Pons (tissue), 1 donor: ENCODE measurements around the gene EN1.

ENCODE experiments used
- DNase-seq: peaks from one replicate; pipeline ENCODE4 v3.0.0-alpha.2; 2016; ENCODE audit warnings: low spot score

EN1 gene

DNA sequence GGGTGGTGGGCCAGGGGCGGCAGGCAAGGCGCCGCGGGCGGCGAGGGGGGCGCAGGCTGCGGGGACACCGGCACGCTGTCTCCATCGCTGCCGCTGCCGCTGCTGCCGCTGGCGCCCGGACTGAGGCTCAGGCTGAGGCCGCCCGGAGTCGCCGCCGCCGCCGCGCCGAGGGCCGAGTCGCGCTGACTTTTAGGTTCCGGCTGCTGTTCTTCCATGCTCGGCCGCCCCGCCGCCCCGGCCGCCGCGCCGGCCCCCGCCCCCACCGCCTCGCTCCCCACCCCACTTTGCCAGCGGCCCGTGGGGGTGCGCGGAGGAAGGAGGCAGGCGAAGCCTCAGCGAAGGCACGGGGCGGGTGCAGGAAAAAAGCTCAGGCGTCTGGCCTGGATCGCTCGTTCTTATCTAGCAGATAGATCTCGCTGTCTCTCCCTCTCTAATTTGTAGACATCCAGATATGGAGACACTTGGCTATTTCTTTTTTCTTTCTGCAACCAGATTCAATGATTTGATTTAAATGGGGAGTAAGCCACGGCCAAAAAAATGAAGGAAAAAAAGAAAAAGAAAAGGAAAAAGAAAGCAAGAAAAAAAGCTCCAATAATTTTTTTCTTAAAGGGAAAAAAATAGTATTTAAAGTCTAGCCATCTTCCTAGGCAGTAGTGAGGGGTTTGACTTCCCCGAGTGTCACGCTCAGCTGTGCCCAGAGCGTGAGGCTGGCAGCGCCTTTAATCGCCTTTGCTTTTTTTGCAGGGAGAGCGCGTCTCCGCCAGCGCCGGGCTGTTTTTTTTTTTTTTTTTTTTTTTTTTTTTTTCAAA is at the start of gene EN1:
EN1 (minus strand) TSS at position 696 of the 809 bp plus-strand sequence; CDS start at position 215, 481 bp downstream.
- peak; percentile 14 for DNase-seq

DNA sequence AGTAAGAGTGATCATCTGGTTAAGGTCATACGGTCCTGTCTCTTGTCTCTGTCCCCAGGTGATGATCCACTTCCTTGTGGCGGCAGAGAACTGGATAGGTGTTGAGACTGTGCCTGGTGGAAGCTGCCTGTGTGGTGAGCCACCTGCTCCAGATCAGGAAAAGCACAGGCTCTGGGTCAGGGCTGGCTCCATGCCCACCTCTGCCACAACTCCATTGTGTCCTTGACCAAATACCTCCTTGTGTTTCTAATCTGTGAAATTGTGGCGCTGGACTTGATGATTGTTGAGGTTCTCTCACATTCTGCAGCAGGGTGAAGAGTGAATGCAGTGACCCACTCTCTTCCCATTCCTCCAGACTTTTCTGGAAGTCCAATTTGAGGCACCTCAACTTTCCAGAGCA is 45.7 kb upstream of the EN1 start:
- no peak for DNase-seq

DNA sequence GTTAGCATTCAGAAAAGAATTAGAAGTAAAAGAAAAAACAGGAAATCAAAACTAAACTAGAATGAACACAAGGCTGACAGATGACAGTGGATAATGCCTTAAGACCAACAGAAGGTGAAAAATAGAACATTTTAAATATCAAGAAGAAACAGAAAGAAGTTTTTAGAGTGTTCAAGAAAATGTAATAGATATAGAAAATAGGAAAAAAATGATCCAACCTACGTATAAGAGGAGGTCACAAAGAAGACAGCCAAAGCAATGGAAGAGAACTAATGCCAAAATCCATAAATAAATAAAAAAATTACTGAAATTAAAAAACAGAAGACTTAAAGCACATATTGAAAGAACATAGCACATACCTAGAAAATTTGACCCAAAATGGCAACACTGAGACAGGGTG is 42.5 kb upstream of the EN1 start:
- no peak for DNase-seq

DNA sequence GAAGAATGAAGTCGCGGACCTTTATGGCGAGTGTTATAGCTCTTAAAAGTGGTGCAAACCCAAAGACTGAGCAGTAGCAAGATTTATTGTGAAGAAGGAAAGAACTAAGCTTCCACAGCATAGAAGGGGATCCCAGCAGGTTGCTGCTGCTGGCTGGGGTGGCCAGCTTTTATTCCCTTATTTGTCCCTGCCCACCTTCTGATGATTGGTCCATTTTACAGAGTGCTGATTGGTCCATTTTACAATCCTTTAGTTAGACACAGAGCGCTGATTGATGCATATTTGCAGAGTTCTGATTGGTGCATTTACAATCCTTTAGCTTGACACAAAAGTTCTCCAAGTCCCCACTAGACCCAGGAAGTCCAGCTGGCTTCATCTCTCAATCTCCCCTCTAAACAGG is 36.3 kb upstream of the EN1 start:
- no peak for DNase-seq

DNA sequence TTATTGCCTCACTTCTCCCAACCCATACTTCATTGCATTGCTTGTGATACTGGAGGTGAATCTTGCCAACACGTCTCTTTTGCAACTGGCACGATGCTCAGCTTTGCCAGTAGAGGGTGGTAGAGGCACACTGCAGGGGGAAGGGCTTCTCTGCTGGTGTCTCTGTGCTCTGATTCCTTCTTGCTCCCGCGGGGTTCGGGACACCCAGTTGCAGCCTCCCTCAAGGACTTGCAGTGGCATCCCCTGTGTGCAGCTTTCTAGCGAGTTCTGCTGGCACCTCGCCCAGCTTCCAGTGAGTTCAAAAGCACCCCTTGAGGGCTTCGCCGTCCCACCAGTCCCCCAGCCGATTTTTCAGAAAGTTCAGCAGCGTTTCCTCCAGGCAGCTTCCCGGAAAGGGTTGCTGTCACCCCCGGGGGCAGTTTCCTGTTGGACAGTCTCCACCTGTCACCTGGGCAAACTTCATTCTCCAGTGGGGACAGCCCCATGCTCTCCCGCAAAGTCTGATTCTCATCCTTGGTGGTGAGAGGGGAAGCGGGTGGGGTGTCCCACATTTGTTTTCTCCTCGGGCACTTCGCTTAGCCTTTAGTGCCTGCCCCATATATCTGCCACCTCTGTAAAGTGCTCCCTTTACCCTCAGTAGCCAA is 35.4 kb upstream of the EN1 start:
- peak; percentile 74 for DNase-seq

DNA sequence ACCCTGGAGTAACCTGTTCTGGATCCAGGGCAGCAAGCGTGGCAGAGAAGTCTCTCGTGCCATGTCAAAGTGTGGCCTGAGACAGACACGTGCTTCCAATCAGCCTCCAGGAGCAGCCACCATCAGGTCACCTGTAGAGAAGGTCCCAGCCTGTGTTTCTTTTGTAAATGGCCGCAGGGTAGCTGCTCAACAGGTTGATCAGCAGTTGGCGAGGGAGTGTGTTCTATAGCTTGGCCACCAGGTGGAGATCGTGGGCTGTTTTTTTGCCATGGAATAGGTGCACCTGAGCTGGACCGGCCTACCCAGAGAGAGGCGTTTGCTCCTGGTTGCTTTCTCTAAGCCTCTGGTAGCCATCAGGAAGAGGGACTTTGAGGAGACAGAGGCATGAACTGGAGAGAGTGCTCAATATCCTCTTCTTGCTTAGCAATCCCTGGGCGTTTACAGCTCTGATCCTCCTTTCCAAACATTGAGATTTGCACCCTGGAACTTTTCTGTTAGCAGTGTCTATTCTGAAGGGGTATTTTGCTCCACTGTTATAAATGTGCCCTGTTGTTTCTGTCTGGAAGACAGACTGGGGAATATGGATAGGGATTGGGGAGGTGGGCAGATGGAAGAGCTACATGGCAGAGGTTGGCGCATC is 34.2 kb upstream of the EN1 start:
- DNase-seq = peak; percentile 17

DNA sequence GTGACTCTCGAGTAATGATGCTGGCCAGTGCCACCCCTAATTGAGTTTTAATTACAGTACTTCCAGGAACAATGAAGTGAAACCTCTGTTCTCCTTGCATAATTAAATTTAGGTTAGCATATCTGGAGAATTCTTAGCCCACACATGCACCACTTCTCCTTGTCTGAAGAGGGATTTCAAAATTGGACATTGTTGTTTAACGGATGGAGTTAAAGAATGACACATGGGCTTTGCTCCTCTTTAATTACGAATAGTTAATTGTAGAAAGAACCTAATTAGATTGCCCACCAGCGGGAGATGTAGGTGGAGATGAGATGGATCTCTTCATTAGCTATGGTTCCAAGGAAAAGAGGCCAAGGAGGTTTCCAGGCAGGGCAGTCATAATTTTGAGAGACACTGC is 33.1 kb upstream of the EN1 start:
- DNase-seq = no peak

DNA sequence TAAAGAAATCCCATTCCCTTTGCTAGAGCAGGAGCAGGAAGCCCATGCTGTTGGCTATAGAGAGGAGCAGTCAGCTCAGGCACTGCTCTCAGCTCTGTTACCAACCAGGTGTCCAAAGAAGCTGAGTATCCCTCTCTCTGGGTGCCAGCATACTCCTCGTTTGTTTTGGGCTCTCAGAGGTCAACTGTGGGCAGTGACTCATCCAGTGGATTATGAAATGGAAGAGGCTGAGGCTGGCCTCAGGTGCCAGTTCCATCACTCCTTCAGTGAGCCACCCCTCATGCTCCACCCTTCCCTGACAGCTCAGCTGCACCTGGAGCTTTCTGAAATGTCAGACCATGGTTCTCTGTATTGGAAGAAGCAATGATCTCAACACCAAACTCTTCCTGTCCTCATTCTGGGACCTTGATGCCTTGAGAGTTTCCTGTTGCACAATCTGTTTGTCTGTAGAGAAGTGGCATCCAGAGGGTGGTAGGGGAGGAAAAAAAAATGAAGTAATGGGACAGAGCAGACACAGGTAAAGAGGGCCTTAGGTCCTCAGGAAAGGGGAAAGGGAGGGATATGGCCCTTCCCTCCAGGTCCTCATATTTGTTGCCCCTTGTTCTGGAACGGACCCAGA is 31.2 kb upstream of the EN1 start:
- DNase-seq = no peak

DNA sequence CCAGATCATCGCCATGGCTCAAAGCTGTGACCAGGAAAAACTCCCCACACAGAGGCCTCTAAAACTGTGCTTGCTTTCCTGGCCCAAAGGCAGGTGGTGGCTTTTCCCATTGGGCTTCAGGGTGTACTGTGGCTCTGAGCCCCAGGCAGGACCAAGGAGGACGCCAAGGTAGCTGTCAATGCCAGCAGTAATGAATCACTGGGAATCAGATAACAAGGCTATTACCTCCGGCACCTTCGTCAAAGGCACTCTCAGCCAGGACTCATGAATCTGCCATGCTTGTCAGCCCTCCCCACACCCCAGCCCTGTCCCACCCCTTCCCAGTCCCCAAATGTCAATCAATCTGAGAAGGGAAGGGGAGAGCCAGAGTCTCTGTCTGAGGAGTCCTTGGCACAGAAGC is 27.9 kb upstream of the EN1 start:
- no peak for DNase-seq

DNA sequence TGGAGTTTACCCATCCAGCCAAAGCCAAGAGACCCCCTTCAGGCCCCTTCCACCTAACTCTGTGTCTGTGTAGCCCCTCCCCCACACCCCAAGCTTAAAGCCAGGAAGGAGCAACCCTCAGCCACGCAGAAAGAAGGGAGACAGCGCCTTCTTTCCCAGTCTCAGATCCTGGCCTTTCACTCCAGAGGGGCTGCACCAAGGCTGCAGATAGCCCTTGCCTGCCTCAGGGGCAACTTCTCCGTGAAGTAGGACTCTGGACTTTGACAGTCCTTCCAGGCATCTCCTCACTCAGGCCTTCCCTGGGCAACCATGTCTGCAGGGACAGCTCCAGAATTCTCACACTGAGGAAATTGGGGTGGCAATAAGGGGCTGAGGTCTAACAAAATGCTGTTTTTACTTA is 26.9 kb upstream of the EN1 start:
- no peak for DNase-seq

DNA sequence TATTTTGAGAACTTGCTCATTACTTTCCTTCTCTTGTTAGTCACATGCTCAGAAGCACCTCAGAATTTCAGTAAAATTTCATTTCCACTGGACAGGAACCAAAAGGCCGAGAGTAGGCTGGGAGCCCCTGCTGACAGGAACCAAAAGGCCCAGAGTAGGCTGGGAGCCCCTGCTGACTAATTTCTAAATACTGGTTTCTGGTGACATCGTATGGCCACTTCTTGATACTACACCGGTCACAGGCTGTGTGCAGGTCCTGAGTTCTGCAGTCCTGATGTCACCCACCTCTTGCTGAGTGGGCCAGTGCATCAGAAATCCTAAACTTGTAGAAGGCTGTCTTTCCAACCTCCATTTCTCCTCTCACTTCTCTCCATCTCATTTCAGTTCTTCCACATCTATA is 17.7 kb upstream of the EN1 start:
- peak; percentile 46 for DNase-seq

DNA sequence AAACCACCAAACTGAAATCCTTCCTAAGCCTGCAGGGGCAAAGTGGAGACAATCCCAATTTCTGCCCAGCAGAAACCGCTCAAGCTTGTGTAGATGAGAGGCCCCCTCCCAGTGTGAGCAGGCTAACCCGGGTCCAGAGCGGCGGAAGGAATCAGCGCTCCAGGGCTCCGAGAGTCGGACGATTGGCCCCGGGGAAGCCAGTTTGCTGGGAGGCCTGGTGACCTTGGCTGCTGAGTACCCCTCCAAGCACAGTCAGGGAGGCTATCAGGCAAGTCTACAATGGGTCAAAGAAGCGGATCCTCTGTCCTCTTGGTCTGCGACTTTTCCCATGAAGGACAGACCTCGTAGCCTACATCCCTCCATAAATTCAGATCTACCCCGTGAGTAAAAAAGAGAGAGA is 16.8 kb upstream of the EN1 start:
- DNase-seq = no peak

DNA sequence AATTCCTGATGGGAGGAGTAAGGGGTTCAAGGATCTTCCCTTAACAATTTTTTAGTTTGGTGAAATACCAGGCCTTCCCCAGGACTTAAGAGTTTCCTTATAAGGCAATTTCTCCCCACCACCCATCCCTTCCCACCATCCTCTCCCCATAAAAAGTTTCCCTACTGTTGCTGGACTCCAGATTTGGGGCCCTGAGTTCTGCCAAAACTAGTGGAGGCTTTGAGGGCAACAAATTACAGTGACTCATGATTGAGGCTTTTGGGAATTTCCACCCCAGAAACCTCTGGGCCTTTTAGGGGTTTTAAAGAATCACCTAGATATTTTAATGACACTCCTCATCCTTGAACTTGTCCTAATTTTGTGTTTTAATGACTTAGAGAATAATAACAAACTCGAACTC is 14.3 kb upstream of the EN1 start:
- DNase-seq = no peak

DNA sequence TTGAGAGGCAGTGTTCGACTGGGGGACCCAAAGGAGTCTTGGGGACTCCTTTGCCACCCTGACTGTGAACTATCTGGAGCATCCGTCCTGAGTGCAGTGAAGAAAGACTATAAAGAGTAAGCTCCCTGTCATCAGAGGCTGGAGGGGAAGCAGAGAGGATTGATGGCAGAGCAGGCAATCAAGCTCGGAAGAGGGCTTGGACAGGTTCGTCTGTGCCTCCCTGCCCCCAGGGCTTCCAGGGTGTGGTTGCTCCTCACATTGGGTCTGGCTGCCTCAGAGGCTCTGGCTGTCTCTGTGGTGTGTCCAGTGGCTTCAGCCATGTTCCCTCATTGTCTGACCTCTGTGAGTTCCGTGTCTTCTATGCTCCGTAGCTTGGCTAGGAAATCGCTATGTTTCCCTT is 13.8 kb upstream of the EN1 start:
- DNase-seq = no peak

DNA sequence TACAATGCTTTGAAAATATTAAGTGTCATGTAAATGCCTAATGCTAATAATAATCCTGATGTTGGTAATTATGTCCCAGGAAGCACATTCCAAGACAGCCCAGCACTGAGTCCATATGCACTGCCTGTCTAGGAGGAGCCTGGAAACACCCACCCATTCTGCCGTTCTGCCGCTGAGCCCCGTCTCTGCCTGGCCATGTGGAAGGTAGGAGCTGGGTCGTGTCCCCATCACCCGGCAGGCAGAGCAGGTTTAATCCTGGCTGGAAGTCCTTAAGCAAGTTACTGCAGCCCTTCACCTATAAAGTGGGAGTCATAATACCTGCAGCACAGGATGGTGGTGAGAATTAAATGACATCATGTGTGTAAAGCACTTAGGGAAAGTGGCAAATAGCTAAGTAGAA is 13.1 kb upstream of the EN1 start:
- no peak for DNase-seq

DNA sequence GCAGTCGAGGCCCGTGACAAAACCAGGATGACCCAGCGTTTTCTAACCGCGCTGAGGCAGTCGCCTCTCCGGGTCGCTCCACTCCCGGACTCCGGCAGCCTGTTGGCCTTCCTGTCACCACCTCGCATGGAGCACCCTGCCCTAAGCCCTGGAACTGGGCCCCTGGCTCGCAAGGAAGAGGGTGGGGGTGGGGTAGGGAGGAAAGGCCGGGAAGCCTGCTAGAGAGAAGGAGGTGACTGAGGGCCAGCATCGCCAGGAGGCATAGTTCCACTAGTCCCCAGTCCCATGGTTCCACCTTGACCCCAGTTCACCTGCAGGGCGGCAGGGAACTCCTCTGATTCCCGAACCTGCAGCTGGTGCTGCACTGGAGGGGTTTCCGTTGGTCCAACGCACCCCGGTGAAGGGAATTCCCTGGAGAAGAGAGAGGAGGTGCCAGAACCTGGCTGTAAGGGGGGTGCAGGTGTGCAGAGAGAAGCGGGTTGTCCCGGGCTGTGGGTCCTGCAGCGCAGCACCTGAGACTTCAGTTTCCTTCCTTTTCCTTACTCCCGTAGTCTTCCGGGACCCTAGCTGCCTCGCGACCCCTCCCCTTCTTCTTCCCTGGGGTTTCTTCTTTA is 11.8 kb upstream of the EN1 start:
- DNase-seq = no peak

DNA sequence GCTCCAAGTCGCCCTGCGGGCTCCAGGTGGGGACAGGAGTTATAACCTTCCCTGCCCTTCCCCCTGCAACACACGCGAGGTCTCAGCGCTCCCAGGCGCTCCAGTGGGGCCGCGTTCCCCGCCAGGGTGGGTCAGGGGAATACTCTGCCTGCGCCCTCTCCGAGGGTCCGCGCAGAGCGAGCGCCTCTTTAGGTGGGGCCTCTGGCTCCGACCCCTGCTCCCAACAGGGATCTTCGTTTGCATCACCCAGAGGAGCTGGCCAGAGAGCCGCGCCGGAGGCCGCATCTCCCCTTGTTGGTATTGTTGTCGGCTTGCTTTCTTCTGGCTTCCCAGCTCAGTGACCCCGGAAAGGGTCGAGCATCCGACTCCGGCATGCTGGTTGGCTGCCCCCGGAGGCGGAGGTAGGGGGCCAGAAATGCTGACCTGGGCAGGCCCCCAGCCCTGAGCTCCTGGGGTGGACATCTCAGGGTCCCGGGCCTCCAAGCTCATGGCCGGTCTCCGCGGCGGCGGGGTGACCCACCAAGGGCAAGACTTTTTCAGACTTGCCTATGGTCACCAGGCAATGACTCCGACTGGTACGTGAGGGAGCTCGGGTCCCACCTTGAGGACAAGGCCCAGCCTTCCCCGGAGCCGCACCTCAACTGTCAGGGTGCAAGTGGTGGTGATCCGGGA is 11.2 kb upstream of the EN1 start:
- no peak for DNase-seq

DNA sequence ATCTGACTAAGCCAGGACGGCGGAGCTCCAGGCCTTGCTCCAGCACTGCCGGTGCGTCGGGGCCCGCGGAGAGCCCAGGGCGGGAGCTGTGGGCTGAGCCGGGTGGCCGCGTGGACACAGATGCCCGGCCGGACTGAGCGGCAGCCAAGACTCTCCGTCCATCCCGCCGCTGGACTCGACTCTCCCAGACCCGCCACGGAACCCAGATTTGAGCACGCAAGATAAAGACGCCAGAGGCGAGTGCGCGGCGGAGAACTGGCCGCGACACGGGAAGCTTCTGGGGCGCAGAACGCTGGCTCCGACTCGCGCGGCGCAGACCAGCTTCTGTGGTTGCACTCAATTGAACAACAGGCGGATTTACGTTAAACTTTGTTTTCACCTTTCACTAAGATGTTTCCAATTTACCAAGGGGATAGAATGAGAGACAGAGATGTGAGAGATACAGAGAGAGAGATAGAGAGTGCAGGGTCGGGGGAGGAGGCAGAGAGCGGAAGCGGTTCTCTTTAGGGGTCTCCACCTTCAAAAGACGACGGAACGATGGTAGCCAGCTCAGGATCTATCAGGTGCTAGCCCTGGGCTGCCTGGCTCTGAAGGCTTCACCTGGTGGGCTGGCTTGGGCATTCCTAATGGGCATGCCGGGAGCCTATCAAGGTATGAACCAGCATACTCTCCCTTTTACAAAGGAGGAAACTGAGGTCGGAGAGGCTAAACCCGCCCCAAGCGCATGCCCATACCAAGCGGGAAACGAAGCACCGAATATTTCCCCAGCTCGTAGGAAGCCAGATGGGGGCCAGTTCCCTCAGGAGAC is 10.4 kb upstream of the EN1 start:
- no peak for DNase-seq

DNA sequence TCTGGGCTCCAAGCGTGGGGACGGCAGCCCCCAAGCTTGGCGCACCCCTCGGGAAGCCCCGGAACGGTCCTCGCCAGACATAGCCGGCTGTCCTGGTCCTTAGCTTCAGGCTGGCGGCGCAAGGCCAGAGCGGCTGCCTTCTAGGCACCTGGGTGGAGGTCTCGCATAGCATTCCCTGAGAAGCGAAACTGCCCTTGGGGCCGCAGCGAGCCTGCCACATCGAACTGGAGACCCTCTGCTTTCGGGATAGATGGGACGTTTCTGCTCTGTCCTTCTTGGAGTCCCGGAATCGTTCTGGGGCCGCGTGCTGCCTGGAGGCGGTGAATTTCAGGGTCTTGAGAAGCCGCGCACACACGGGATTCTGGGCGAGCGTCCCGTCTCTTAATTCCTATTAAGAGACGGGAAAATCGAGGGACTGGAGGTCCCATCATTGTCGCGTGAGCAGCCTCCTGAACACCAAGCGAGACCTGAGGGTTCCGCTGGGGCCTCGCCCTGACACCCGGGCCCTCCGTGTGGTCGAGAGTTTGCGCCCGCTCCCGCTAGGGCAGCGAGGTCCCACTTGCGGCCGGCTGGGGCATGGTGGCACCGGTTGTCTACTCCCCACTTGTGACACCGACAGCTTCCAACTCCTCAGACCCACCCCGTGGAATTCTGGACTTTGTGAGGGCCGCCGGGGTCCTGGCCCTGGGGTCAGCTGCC is 9.7 kb upstream of the EN1 start:
- no peak for DNase-seq

DNA sequence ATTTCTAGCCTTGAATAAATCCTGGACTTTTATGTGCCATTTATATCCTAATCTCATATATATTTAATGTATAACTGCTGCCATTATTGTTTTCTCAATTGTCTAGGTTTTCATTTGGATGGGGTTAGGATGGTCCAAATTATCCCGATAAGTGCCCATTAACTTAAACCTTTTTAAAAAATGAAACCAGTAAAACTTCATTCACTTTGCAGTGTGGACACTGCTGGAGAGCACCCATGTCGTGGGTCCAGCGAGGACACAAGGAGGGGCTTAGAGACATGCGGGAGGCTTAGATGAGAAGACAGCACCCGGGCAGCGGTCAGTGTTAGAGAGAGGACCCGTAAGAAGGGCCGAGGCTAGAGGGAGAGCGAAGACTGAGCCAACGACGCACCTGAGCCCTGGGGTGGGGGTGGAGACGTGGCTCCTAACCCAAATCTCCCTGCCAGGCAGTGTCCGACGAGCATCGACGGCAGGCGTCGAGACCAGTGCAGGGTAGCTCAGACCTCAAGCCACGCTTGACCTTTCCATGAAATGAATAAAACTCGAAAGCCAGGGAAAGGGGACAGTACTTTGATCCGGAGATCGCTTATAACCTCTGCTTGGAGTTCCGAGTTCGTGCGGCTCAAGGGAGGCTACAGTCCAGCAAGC is 9.0 kb upstream of the EN1 start:
- DNase-seq = no peak
